Dedifferentiated amniotic fluid mesenchymal stem cell (primary cell): ENCODE measurements around the gene JUNB.
A peak's percentile ranks its signal among the peaks of the same experiment; 100 is the strongest.
"Not testable (repeated sequence)": the region's sequence is repeated elsewhere in the genome, so short reads cannot be mapped to it uniquely, and the experiment has no call there.

Source experiments
- DNase-seq: peaks from one replicate; pipeline ENCODE4 v3.0.0-alpha.2; 2016; ENCODE audit errors: extremely low spot score

Gene JUNB

DNA sequence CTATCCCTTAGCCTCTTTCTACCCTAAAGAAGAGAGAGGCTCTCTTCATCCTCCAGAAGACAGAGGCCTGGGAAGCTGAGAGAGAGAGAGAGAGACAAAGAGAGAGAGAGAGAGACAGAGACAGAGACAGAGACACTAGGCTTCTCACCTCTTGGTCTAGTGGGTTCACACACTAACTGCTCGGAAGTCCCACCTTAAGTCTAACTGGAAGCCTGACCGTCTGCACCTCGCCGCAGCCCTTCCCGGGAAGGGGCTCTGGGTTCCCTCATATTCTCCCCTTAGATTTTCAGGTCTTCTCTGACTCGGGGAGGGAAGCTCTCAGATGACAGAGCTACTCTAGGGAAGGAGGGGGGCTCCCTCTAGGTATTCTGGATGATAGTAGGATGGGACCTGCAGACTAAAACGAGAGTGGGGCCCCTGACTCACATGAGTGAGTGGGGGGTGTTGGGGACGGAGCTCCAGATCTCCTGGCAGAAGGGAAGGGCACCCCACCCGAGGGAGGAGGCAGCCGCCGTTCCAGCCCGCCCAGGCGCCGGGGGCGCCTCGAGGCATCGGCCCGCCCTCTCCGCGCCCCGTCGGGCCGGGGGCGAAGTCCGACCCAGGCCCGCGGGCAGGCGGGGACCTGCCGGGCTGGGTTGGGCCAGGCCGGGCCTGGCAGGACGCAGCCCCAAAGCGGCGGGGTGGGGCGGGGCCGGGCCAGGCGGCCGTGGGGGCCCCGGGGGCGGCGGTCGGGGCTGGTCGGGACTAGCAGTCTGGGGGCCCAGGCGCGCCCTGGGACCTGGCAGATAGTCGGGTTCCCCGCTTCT lies 2.0 kb upstream of the JUNB start:
- no peak for DNase-seq

DNA sequence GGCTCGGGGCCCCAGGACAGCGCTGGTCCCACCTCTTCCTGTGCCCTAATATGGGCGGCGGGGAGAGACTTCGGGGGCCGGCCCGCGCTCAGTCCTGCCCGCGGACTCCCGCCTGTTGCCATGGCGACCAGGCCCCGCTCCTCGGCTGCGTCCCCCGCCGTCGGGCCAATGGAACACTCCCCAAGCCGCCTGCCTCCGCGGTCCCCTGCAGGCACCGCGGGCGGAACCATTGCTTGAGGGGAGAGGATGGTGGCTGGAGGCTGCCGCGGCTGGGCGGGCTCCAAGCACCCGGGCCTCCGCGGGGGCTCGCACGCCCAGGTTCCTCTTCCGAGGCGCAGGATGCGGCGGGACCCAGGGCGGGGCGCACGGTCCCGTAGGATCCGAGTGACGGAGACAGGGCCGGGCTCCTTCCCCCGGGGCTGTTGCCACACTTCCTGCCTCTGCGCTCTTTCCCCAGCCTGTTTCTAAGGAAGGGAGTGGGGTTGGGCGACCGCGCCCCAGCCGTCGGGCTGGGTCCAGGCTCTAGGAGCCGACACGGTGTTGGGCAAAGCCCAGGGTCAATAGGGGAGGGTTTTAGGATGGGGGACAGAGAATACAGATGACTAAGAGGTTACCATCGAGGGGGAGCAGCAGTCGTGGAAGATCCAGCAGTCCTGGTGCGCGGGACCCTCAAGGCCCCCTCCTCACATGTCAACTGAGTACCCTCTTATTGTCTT lies 1.2 kb upstream of the JUNB start:
- DNase-seq = peak; percentile 88

DNA sequence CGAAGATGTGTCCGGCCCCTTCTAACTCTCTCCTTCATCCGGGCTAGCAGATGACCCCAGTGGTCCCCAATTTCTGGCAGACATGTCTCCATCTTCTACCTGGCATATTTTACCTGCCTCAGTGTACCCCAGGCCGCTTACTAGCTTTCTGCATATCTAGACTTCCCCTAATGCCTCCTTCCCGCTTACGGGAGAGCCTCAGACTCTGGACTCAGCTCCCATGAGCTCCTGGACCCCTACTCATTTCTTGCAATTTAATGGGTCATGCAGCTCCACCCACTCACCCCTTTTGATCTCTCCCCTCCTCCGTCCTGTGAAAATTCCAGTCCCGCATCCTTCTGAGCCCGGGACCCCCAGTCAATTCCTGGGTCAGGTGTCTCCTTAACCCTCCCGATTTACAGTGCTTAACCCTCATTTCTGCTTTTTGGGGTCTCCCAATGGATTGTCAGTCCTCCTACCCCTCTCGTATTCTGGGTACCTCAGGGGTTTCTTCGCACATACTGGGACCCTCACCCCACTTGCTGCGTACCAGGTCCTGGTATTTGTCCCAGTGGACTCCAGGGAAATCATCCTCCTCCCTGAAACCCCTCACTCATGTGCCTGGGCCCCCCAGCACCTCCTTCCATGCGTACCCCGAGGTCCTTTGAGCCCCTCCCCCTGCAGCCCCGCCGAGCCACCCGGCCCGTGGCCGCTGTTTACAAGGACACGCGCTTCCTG lies 500 bp upstream of the JUNB start:
- DNase-seq = no peak

DNA sequence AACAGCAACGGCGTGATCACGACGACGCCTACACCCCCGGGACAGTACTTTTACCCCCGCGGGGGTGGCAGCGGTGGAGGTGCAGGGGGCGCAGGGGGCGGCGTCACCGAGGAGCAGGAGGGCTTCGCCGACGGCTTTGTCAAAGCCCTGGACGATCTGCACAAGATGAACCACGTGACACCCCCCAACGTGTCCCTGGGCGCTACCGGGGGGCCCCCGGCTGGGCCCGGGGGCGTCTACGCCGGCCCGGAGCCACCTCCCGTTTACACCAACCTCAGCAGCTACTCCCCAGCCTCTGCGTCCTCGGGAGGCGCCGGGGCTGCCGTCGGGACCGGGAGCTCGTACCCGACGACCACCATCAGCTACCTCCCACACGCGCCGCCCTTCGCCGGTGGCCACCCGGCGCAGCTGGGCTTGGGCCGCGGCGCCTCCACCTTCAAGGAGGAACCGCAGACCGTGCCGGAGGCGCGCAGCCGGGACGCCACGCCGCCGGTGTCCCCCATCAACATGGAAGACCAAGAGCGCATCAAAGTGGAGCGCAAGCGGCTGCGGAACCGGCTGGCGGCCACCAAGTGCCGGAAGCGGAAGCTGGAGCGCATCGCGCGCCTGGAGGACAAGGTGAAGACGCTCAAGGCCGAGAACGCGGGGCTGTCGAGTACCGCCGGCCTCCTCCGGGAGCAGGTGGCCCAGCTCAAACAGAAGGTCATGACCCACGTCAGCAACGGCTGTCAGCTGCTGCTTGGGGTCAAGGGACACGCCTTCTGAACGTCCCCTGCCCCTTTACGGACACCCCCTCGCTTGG lies 966 bp downstream of the JUNB start:
- DNase-seq = no peak

DNA sequence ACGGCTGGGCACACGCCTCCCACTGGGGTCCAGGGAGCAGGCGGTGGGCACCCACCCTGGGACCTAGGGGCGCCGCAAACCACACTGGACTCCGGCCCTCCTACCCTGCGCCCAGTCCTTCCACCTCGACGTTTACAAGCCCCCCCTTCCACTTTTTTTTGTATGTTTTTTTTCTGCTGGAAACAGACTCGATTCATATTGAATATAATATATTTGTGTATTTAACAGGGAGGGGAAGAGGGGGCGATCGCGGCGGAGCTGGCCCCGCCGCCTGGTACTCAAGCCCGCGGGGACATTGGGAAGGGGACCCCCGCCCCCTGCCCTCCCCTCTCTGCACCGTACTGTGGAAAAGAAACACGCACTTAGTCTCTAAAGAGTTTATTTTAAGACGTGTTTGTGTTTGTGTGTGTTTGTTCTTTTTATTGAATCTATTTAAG lies 1.6 kb downstream of the JUNB start:
- DNase-seq = no peak

DNA sequence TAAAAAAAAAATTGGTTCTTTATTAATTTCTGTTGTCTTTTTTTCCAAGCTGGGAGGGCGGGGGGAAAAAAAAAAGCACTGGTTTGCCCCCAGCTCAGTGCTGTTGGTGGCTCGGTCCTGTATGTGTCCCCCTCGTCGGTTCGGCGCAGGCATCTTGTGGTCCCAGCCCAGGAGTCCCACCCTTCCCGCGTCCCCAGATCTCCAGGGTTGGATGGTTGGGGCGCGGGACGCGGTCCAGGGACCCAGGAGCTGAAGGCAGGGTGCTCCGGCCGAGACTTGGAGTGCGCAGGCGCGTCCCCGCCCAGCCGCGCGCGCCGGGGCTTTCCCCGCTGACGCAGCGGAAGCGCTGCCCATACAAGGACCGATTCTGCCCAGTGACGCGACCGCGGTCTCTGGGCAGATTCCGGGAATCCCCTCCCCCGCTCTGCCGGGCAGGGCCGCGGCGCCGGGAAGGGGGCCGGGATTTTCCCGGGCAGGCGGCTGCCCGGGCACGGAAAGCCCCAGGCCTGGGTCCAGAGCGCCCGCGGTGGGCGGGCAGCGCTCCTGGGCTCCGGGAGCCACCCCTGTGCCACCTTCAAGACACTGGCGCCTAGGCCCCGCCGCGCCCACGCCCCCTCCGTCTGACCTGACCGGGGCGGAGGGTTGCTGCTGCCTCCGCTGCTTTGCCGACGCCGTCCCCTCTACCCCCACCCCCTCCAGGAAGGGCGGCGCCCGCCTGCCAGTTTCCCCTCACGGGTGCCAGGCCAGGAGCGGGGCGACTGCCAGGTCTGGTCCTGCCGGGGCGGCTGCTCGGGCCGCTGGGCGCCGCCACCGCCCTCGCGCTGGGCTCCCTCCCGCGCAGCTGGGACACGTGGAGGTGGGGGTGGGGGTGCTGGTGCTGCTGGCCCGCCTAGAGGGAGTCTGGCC lies 2.3 kb downstream of the JUNB start:
- peak; percentile 89 for DNase-seq

DNA sequence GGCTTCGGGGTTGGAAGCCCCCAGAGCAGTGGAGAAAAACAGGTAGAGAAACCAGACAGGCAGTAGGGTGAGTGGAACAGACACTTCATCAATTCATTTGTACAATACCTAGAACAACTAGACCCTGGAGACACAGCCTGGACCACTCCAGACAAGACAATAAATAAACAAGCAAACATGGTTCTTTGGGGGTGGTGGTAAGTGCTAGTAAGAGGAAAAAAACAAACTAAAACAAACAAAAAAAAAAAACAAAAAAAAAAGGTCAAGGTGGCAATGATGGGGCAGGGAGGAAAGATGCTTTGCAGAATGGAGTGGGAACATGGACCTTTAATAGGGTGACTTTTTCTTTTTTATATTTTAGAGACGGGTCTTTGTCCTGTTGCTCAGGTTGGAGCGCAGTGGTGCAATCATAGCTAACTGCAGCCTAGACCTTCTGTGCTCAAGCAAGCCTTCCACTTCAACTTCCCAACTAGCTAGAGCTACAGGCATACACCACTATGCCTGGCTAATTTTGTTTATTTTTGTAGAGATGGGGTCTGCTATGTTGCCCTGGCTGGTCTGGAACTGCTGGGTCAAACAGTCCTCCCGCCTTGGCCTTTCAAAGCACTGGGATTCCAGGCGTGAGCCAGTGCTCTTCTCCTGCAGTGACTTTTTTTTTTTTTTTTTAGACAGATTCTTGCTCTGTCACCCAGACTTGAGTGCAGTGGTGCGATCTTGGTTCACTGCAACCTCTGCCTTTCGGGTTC lies 3.1 kb downstream of the JUNB start:
- no peak for DNase-seq

DNA sequence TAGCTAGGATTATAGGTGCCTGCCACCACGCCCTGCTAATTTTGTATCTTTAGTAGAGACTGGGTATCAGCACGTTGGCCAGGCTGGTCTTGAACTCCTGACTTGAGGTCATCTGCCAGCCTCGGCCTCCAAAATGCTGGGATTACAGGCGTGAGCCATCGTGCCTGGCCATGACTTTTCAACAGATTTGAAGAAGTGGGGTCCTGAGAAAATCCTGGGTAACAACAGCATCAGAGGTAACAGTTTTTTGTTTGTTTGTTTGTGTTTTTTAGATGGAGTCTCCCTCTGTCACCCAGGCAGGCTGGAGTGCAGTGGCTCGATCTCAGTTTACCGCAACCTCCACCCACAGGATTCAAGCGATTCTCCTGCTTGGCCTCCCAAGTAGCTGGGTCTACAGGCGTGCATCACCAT lies 3.7 kb downstream of the JUNB start:
- no peak for DNase-seq

DNA sequence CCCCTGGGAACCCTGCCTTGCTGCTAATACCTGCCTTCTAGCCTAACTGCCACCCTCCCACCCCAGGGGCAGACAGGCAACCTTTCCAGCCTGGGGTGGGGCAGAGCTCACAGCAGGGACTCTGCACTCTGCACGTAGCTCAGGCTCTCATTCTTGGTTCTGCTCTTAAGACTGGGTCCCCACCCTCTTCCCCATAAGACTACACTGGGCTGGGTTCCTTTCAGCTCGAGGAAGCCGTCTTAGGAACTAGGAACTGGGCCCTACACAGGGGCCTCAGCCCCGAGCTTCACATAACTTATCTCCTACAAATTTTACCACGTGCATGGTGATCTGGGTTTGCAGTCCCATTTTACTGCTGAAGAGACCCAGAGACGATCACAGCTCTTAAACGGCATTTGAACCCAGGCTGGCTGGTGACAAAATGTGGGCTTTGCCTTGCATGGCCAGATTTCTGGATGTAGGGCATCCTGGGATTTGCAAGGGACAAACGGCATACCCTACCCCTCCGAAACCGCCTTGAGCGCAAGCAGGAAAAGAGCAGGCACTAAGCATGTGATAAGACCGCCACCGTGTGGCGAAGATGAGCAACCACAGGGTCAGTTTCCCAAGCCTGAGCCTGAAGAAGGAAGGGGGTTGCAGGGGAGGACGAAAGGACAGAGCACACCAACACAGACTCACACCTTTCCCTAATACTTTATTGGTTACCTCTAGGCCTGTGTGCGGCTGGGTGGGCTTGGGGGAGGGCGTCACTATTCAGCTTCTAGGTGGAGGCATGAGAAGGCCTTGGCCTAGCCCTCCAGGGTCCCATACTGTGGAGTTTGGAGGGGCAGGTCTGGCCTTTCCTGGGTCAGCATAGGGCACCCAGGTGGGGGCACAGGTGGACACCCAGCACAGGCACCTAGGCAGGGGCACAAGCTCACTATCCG lies 5.1 kb downstream of the JUNB start:
- DNase-seq = peak; percentile 77

DNA sequence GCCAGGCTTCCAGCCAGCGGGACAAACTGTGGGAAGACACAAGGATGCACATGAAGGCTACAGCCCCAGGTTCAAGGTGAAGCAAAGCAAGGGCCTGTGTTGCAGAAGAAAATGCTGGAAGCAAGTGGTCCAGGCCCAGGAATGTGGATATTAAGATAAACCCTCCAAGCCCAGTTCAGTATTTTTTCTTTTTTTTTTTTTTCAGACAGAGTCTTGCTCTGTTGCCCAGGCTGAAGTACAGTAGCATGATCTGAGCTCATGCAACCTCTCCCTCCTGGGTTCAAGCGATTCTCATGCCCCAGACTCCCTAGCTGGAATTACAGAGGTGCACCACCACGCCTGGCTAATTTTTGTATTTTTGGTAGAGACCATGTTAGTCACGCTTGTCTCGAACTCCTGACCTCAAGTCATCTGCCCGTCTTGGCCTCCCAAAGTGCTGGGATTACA lies 5.9 kb downstream of the JUNB start:
- no peak for DNase-seq

DNA sequence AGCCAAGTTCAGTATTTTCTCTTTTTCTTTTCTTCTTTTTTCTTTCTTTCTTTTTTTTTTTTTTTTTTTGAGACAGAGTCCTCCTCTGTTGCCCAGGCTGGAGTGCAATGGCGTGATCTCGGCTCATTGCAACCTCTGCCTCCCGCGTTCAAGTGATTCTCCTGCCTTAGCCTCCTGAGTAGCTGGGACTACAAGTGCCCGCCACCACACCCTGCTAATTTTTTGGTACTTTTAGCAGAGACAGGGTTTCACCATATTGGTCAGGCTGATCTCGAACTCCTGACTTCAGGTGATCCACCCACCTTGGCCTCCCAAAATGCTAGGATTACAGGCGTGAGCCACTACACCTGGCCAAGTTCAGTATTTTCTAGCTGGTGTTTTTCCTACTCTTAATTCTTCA lies 6.3 kb downstream of the JUNB start:
- DNase-seq = not testable (repeated sequence)

DNA sequence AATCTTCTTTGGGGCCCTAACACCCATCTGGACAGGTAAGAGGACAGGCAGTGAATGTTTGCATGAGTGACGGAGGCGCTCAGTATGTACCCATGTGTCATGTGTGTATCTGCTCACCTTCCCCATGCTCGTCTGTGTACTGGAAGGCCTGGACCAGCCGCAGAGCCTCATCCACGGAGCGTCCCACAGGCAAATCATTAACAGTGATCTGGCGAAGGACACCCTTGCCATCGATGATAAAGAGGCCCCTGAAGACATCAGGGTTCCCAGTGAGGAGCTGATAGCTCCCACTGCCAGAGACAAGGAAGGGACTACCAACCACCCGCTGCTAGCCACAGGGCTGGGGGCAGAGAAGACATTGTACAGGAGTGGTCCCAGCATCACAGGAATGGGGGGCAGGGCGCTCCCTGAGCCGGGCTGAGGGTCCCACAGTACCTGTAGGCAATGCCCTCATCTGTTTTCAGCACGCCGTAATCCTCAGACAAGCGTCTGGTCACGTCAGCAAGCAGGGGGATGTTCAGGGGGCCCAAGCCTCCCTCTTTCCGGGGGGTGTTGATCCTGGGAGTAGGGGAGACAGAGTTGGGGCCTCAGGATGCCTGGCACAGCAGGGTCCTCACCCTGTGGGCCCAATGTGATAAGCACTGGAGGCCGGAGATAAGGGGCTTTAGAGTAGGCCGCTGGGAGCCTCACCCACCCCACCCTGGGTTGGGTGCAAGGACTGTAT lies 8.6 kb downstream of the JUNB start:
- DNase-seq = no peak

DNA sequence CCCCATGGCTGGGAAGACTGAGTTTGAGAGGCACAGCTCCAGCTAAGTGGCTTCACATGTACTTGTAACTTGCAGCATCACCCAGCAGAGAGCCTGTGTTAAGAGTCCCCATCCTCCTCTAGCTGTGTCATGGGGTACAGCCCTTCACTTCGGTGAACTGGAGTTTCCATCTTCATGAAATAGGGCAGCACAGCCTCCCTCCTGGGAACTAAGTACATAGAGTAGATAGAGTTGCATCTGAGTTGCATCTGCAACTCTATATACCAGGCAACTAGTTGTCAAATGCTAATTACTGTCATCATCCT lies 9.1 kb downstream of the JUNB start:
- DNase-seq = no peak

DNA sequence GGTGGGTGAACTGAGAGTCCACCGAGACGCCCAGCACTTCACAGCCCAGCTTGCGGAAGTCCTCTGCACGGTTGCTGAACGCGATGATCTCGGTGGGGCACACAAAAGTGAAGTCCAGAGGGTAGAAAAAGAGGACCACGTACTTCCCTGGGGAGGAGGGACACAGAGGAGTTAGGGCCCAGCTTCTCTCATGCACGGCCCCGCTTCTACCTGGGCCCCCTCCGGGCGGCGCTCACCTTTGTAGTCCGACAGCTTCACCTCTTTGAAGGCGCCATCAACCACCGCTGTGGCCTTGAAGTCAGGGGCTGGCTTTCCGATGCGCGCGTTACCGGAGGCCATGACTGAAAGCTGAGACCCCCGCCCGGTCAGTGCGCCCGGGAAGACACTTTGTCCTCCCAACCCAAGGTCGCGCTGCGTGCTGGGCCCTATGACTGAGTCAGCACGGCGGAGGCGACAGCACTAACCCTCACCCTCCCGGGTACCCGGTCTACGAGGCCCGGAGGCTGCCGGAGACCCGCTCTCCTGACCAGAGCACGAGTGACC lies 9.7 kb downstream of the JUNB start:
- no peak for DNase-seq

DNA sequence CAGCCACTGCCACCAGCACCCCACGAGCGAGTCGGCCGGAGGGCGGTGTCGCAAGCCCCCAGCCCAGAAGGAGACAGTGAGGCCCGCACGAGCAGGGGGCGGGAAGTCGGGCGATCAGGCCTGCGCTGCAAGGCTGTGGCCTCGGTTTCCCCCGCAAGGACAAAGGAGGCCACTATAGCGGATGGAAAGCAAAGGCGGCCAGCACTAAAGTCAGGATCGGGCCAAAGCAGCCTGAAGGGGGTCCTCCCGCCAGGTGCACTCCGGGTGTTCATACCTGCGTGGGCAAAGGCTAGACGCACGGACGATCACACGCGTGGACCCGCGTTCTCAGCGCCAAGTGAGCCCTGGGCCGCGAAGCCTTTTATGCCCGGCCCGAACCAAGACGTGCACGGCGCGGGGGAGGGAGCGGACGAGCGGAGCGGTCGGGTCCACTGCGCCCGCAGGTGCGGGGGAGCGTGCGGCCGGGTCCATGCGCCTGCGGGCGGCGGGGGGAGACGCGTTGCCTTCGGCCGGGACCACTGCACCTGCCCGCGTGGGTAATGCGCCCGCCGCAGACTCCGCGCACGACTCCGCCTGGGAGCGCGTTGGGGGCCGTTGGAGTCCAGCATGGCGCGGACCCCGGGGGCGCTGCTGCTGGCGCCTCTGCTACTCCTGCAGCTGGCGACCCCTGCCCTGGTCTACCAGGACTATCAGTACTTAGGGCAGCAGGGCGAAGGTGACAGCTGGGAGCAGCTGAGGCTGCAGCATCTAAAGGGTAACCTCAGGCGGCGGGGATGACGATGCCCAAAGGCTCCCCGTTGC lies 10.4 kb downstream of the JUNB start, which contains the start of the genes PRDX2 and THSD8:
Gene PRDX2 (minus strand): TSS at position 335 of the 801 bp plus-strand sequence. CDS start 539 bp downstream, outside the sequence.
Gene THSD8 (plus strand): TSS at position 604 of the 801 bp plus-strand sequence. CDS start 3 bp downstream, at position 607.
- no peak for DNase-seq

DNA sequence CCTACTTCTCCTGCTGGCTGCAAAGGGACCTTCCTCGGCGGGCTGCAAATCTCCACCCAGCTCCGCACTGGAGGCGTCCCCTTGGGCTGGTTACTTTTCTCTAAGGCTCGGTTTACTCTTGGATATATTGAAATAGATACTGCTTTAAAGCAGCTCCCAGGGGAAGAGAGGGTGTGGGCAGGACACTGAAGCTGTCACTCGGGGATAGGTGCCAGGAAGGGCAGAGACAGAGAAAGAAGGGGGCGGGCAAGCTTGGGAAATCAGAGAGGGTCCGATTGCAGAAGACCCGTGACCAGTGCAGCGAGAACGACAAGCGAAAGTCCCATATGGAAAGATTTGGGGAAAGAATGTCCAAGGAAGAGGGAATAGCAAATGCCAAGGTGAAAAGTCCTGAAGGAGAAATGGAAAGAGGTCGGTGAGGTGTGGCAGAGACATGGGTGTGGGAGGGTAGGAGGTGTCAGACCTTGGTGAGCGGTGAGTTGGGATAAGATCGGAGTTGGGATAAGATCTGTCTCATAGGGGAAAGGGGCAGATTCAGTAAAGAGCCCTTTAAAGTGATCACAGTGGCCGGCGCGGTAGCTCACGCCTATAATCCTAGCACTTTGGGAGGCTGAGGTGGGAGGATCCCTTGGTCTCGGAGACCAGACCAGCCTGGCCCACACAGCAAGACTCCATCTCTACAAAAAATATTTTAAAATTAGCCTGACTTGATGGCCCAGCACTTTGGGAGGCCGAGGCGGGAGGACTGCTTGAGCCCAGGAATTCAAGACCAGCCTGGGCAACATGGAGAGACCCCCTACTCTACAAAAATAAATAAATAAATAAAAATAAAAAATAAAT lies 11.2 kb downstream of the JUNB start:
- DNase-seq = no peak
